Brain microvascular endothelial cell (primary cell): ENCODE results near the gene DMAC2.
"Not testable (repeated sequence)": the region's sequence is repeated elsewhere in the genome, so short reads cannot be mapped to it uniquely, and the experiment has no call there.

Experiments
- DNase-seq: peaks from one replicate; pipeline ENCODE4 v3.0.0-alpha.2; 2020
- H3K27ac ChIP-seq: fragments of 250-450 bp; sonication (Bioruptor Pico); 2 replicates; pipeline ENCODE4 v1.5.1; 2020; ENCODE audit warnings: mild to moderate bottlenecking, moderate library complexity
- H3K27me3 ChIP-seq: fragments of 250-450 bp; sonication (Bioruptor Pico); replicated peaks from 2 replicates; pipeline ENCODE4 v1.5.1; 2020; ENCODE audit warnings: mild to moderate bottlenecking
- H3K36me3 ChIP-seq: fragments of 250-450 bp; sonication (Bioruptor Pico); replicated peaks from 2 replicates; pipeline ENCODE4 v1.5.1; 2020; ENCODE audit warnings: mild to moderate bottlenecking
- H3K4me3 ChIP-seq: 2 replicates; pipeline ENCODE4 v1.5.1; 2011; ENCODE audit warnings: low read depth, mild to moderate bottlenecking, control low read depth, low read length, moderate library complexity
- in situ Hi-C: cut with HindIII; loops from 2 replicates; pipeline ENCODE4 v1.10.0; 2017; ENCODE audit warnings: low sequenced_read_pairs, low pct_ligation_motif_present
- TF ChIP-seq, protein P1 (sequence below): IDR thresholded peaks from 2 replicates; pipeline ENCODE4 v1.5.1; 2011; ENCODE audit warnings: low read depth, mild to moderate bottlenecking, moderate library complexity, low read length, control low read depth, inconsistent platforms; ENCODE audit errors: missing control alignments

DMAC2 gene

DNA sequence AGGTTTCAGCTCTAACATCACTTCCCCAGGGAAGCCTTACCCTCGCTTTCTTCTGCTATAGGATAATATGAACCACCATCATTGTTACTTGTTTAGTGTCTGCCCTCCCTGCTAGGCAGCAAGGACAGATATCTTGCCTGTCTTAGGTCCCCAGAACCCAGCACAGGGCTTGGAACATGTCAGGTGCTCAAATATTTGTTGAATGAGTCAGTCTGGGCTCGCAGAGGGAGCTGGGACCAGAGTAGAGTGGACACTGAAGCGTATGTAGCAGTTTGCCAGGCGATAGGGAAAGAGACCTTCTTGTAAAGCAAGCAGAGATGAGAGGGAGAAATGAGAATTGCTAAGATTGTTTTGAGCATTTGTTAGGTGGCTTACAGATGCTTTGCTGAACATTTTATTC is 30.4 kb downstream of the DMAC2 start:
- no peak overlapping the region for H3K27ac ChIP-seq
- TF ChIP-seq, protein P1, sequence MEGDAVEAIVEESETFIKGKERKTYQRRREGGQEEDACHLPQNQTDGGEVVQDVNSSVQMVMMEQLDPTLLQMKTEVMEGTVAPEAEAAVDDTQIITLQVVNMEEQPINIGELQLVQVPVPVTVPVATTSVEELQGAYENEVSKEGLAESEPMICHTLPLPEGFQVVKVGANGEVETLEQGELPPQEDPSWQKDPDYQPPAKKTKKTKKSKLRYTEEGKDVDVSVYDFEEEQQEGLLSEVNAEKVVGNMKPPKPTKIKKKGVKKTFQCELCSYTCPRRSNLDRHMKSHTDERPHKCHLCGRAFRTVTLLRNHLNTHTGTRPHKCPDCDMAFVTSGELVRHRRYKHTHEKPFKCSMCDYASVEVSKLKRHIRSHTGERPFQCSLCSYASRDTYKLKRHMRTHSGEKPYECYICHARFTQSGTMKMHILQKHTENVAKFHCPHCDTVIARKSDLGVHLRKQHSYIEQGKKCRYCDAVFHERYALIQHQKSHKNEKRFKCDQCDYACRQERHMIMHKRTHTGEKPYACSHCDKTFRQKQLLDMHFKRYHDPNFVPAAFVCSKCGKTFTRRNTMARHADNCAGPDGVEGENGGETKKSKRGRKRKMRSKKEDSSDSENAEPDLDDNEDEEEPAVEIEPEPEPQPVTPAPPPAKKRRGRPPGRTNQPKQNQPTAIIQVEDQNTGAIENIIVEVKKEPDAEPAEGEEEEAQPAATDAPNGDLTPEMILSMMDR, result no peak
- H3K4me3 ChIP-seq, result no peak overlapping the region
- in situ Hi-C loops, result no loop called here
- DNase-seq, result no peak
- no peaks in the 10 kb centered on the region for H3K27me3 ChIP-seq
- no peaks in the 10 kb centered on the region for H3K36me3 ChIP-seq

DNA sequence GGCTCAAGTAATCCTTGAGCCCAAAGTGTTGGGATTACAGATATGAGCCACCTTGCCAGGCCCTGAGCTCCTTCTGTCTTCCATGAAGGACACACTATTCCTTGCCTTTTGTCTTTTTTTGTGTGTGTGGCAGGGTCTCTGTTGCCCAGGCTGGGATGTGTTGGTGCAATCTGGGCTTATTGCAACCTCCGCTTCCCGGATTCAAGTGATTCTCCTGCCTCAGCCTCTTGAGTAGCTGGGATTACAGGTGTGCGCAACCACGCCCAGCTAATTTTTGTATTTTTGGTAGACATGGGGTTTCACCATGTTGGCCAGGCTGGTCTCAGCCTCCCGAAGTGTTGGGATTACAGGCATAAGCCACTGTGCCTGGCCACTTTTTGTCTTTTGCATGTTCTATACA is 30.9 kb downstream of the DMAC2 start:
- H3K36me3 ChIP-seq, in situ Hi-C loops, H3K27me3 ChIP-seq, H3K27ac ChIP-seq, H3K4me3 ChIP-seq, DNase-seq: not testable (repeated sequence)

DNA sequence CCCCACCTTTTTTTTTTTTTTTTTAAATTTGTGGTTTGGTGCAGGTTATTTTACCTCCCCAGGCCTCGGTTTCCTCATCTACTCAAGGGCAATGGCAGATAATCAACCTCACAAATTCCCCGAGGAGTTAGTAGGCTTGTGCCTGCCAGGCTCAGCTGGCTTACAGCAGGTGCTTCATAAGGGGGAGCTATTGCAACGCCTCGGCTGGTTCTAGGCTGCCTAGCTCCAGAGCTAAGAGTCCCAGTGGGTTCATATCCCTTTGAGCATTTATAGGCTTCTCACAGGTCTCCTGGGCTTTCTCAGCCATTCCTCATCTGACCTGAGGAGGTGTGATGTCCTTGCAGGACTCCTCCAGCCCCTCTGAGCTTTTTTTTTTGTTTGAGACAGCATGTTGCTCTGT is 31.5 kb downstream of the DMAC2 start:
- TF ChIP-seq, protein P1, result no peak
- no peak overlapping the region for H3K27ac ChIP-seq
- no peak overlapping the region for H3K4me3 ChIP-seq
- DNase-seq, result no peak
- in situ Hi-C loops, result no loop called here
- no peaks in the 10 kb centered on the region for H3K36me3 ChIP-seq
- no peaks in the 10 kb centered on the region for H3K27me3 ChIP-seq

DNA sequence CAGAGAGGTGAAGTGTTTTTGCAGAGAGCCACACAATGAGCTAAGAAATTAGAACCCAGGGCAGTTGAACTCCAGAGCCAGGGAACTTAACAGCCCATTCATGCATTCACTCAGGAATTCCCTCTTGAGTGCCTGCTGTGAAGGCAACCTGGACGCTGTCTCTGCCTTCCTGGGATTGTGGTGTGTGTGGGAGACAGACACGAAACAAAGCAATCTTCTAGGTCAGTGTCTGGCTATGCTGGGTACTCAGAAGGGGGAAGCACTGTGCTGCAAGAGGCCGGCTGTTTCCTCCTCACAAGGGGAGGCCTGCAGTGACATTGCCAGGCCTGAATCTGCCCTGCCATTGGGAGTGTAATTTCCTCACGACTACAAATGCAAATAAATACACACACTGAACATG is 32.4 kb downstream of the DMAC2 start:
- DNase-seq, result no peak
- TF ChIP-seq, protein P1, result no peak
- H3K36me3 ChIP-seq, result no peaks in the 10 kb centered on the region
- in situ Hi-C loops, result no loop called here
- no peaks in the 10 kb centered on the region for H3K27me3 ChIP-seq
- no peak overlapping the region for H3K4me3 ChIP-seq
- no peak overlapping the region for H3K27ac ChIP-seq

DNA sequence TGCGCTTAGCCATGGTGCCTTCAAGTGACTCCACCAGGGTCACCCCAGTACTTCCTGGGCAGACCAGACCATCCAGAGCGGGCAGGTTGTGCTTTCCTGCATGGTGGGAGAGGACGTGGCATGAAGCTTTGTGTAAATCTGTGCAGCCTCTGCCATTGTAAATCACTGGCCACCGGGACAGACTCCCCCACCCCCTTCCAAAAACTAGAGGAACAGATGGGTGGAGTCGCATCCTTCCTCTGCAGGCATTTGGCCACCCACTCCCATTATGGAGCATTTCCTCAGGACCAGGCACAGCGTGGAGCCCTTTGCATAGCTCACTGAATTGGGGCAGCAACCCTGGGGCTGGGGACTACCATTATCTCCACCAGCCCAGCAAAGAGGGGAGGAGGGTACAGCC is 33.9 kb downstream of the DMAC2 start:
- Histone ChIP-seq H3K36me3 (no peaks in the 10 kb centered on the region), H3K27ac (no peak overlapping the region), H3K4me3 (no peak overlapping the region), H3K27me3 (no peaks in the 10 kb centered on the region)
- TF ChIP-seq, protein P1, result no peak
- DNase-seq, result no peak
- in situ Hi-C loops, result no loop called here

DNA sequence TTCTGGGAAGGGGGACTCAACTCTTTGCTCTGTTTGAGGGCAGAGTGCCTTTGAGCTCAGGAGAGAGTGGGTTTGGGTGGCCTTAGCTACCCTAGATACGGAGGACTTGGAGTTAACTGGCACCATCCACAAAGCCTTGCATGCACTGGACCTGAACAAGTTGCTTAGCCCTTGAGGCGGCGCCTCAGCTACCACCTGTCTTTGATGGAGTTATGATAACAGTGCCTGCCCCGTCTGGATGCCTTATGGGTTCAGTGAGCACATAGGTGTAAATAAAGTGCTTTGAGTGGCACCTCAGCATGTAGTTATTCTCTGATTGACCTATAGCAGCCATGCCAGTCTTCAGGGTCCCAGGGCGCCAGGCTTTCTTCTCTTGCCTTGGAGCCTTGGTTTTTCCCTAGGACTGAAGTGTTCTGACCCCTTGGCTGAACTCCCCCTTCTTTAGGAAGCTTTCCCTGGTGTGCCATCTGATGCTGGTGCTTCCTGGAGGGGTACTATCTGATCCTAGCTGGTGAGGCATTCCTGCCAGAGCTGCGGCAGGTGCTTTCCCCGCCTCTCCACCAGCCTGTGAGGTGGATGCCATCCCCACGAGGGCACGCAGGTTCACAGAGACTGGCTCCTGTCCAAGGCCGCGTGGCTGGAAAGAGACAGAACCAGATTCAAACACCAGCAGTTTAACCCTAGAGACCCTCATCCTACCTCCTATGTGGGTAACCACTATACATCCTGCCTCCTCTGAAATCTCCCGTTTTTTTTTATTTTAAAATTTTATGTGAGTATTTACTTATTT is 36.3 kb downstream of the DMAC2 start:
- in situ Hi-C loops, result no loop called here
- no peak for DNase-seq
- Histone ChIP-seq H3K36me3 (no peaks in the 10 kb centered on the region), H3K27me3 (no peaks in the 10 kb centered on the region), H3K27ac (no peak overlapping the region), H3K4me3 (no peak overlapping the region)
- TF ChIP-seq, protein P1, result no peak
